UCSD-AML1 (cell line): ENCODE data around the gene FOXO3B.
A peak's percentile ranks its signal among the peaks of the same experiment; 100 is the strongest.
"Not testable (repeated sequence)": the region's sequence is repeated elsewhere in the genome, so short reads cannot be mapped to it uniquely, and the experiment has no call there.

ENCODE experiments used
- DNase-seq: peaks from one replicate; lab custom pipeline; 2025; ENCODE audit not compliant: unreplicated experiment; lab: John Stamatoyannopoulos, UW

Gene FOXO3B

DNA sequence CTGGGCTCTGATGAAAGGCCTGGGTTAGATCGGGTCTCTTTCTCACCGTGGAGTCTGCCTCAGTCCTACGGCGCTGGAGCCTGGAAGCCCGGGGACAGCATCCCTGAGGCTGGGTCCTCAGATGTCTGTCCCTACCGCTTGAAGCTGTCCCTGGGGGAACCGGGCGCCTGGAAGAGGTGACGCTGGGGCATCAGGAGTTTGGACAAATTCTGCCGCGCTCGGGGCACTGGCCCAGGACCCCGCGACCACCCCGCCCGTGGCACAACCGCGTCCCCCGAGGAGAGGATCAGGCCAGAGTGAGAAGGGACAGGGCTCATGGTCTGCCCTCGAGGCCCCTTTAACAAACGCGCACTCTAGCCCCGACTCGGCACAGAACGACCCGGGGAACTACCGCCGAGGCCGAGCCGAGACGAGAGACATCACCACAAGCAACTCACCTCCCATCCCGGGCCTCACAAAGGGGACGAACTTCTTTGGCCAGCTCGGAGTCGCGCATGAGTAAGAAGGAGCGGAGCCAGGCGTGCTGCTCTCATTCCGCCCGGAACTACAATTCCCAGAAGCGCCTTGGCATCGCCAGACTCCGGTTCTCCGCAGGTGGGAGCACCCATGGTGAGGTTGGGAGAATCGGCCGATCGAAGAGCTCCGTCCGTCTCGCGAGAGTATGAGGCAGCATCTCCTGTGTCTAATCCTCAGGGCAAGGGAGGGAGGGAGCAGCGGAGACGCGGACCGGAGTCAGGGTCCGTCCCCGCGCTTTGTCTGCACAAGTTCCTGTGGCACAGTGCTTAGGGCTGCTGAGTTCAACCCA, at the start of gene FOXO3B:
TSS of gene FOXO3B (minus strand) at position 548 of the 805 bp plus-strand sequence. CDS start 663 bp downstream, outside the sequence.
- peak; percentile 77 for DNase-seq

DNA sequence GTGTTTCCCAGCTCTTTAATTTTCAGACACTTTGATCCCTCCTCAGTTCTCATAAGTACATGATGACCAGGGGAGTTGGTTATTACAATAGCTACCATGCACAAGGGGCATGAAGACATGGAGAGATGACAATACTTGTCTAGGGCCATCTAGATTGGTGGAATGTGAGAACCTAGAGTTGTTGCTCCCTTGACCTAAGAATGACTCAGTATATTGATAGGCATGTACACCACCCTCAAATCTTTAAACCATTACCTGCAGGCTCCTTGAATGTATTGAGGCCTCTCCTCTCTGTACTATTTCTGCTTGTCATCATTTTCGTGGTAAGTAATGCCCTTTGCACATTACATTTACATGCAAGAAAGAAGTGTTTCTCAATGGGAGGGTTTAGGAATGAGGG, 41.4 kb upstream of the FOXO3B start:
- not testable (repeated sequence) for DNase-seq

DNA sequence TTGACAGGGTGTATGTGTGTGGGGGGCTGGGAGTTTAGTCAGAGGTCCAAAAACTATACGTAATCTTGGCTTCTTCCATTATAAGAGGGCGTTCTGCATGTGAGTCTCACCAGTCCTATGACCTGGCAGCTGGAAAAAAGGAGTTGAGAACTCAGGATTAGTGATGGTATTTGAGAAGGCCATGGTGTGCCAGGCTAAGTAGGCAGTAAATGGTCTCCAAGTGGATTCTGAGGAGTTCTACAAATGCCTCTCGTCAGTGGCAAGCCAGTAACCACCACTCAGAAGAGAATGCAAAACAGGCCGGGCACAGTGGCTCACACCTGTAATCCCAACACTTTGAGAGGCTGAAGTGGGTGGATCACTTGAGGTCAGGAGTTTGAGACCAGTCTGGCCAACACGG, 40.5 kb upstream of the FOXO3B start:
- not testable (repeated sequence) for DNase-seq

DNA sequence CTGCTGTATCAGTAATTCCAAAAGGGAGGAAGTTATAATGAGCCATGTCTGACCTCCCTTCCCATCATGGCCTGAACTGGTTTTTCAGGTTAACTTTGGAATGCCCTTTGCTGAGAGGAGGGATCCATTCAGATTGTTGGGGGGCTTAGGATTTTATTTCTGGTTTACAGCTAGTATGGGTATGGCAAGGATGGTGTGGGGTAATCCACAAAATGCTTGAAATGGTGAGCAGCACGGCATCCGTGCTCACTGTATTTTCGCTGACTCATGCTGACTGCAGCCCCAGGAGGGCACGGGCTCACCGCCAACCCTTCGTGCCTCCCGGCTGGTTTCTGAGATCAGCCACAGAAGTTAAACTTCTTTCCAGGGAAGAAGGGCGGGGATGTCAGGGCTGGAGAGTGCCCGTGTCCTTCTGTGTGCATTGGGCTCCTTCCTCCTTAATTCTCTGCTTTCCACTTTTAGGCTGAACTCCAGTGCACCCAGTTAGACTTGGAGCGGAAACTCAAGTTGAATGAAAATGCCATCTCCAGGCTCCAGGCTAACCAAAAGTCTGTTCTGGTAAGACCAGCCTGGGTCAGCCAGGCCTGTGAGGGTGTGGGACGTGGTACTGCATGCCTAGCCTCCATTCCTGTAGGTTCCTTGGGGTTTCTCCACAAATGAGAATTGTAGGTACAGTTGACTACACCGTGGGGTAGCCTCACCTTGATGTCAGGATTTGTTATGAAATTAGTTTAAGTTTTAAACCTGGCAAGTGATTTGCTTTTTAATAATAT, 39.8 kb upstream of the FOXO3B start:
- DNase-seq, result not testable (repeated sequence)

DNA sequence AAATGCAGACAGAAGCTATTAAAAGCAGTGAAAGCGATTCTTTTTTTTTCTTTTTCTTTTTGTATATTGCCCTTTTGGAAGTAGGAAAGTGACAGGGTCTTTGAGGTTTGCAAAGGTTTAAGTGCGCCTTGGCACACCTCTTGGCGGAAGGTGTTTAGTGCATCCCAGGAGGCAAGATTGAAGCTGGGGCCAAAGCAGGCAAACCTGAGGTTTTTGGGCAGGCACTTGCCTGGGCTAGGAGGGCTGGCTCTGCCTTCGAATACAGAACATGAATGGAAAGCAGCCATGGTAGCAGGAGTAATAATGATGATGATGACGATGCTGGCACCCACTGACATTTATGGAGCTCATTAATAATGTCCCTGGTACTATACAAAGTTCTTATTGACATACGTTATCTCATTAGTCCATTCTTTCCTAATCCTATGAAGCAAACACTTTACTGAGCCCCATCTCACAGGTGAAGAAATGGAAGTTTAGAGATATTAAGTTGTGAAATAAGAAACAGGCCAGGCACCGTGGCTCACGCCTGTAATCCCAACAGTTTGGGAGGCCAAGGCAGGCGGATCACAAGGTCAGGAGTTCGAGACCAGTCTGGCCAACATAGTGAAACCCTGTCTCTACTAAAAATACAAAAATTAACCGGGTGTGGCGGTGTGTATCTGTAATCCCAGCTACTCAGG, 37.5 kb upstream of the FOXO3B start:
- DNase-seq, result not testable (repeated sequence)

DNA sequence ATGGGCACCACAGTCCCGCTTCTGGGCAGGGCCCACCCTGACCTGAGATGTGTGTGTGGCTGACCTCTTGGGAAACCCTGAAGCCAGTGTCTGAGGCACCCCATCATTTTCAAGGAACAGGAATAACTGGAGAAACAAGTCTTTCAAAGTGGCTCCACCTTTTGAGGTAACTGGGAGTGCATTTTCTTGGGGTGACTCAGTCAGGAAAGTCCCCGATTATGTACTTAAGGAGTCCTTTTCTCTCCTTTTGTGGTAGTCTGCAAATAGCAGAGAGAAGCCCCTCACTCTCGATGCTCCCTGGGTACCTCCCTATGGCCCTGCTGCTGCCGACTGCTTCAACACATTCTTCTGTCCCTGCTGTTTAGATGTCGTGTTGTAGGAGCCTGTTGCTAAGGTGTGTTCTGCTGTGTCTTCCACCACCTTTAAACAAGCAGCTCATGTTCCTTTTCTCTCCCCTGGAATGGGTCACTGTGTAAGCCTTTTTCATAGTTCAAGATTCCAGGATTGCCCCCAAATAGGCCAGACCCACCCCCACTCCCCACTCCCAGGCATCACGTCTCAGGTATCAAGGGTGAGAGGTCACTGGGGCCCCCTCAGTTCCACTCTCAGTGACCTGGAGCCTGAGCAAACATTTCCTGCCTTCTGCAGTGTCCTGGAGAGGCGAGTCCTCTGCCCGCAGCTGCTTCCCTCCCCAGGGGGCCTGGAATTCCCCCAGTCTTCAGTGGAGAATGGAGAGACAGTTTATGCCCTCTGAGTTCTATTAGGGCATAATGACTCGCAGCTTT, 36.7 kb upstream of the FOXO3B start:
- not testable (repeated sequence) for DNase-seq

DNA sequence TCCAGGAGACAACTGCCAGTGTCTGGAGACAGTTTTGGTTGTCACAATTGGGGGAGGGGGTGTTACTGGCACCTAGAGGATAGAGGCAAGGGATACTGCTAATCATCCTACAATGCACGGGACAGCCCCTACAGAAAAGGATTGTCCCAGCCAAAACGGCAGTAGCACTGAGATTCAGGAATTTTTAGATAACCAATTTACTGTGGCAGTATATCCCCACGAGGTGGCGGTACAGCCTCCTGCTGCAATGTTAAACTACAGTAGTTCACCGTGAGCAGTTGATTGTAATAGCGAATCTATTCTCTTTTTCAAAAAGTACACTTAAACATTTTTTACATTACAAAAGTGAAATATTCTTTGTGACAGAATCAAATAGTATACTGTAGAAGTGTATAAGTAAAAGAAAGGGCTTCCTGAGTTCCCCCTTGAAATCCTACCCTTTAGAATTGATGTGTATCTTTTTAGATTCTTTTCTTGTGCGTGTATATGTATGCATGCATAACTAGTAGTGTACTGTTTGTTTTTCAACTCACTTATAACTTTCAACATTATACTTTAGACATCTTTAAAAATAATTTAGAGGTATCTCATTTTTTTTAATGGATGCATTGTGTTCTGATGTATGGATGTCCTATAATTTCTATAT, 30.4 kb upstream of the FOXO3B start:
- DNase-seq, result peak; percentile 38

DNA sequence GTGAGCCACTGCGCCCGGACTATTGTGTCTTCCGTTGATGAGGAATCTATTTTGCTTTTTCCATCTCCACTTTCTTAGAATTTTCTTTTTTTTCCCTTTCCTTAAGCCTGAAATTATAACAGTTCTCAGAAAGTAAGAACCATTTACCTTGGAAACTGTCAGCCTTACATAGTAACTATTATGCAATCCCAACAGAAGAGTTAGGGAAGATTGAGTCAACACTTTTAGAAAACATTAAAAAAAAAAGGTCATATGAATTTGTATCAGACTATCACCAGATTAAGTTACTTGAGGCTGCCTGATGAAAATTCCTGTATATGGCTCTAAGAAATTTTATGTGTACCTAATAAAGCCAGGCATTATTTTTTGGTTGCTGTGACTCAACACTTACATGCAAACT, 26.1 kb upstream of the FOXO3B start:
- not testable (repeated sequence) for DNase-seq

DNA sequence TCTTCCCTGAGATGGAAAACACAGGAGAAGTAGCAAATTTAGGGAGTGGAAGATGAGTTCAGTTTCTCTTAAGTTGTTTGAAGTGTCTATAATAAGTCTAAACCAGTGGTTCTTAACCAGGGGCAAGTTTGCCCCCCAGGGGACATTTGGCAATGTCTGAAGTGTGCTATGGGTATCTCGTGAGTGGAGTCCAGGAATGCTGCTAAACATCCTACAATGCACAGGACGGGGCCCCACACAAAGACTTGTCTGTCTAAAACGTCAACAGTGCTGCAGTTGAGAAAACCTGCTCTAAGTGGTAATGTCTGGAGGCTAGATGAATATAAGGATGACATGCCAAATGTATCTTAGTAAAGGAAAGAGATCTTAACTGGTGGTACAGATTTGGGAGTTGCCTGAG, 23.8 kb upstream of the FOXO3B start:
- DNase-seq, result not testable (repeated sequence)

DNA sequence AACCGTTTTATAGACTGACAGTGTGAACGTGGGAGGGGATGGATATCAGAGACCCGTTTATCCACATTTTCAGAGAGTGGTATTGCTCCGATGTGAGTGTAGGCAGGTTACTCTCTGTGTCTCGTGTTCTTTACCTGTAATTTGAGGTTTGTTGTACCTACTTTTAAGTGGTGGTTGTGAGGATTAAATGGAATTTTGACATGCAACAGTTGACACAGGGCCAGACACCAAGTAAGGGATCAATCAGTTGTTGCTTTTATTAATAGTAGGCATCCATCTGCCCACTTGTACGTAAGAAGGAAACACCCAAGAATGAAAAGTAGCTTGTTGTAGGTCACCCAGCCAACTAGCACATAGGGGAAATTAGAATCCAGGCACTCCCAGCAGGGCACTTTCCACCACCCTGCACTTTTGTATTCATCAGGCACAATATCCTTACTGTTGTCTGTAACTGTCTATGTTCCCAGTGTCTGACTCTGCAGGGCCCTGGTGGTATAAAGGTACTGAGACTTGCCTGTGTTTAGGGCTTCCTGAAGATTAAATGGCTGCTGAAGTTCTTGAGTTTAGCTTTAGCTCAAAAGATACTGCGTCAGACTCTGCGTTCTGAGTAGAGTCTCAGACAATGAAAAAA, 16.5 kb upstream of the FOXO3B start:
- not testable (repeated sequence) for DNase-seq

DNA sequence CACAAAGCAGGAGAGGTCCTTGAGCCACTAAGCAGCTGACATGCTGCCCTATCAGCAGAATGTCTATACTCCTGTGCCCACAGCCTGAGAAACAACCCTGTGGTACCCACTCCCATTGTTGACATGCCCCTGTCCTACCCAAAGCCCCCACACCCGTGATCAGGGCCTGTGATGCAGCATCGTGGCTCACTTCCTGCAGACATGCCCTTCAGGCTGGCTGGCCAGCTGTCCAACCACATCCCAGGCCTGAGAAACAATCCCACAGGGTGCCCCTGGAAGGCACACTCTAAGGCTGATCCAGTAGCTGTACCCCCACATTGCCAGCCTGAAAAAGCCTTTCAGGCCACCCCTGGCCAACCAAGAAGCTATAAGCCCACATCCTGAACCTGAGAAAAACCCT, 13.0 kb upstream of the FOXO3B start:
- not testable (repeated sequence) for DNase-seq

DNA sequence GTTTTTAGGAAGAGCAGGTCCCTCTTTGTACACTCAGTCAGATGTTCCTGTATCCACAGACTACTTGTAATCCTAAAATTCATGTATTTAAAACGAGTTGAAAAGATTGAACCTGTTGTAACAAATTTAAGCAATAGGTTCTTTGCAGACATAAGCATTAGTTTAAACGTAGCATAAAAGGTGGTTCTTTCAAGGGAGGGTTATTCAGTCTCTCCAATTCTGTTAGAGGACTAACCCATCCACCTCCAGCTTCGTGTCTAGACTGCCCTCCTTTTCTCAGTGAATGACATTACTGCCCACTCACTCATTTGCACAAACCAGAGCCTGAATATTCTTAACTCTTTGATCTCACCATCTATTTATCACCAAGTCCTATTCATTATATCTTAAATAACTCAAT, 554 bp upstream of the FOXO3B start:
- not testable (repeated sequence) for DNase-seq

DNA sequence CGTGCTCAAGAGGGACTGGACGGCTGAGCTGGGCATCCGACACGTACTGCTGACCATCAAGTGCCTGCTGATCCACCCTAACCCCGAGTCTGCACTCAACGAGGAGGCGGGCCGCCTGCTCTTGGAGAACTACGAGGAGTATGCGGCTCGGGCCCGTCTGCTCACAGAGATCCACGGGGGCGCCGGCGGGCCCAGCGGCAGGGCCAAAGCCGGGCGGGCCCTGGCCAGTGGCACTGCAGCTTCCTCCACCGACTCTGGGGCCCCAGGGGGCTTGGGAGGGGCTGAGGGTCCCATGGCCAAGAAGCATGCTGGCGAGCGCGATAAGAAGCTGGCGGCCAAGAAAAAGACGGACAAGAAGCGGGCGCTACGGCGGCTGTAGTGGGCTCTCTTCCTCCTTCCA, 4.7 kb downstream of the FOXO3B start:
- DNase-seq, result not testable (repeated sequence)

DNA sequence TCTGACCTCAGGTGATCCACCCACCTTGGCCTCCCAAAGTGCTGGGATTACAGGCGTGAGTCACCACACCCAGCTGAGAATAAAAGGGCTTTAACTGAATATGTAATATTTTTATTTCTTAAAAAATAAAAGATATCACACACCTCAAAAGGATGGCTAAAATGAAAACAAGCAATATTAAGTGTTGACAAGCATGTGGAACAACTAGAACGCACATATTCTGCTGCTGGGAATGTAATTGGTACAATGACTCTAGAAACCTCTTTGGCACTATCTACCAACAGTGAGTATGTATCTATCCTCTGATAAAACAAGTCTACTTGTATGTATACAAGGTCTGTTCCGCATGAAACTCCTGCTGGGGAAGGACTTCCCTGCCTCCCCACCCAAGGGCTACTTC, 5.2 kb downstream of the FOXO3B start:
- not testable (repeated sequence) for DNase-seq

DNA sequence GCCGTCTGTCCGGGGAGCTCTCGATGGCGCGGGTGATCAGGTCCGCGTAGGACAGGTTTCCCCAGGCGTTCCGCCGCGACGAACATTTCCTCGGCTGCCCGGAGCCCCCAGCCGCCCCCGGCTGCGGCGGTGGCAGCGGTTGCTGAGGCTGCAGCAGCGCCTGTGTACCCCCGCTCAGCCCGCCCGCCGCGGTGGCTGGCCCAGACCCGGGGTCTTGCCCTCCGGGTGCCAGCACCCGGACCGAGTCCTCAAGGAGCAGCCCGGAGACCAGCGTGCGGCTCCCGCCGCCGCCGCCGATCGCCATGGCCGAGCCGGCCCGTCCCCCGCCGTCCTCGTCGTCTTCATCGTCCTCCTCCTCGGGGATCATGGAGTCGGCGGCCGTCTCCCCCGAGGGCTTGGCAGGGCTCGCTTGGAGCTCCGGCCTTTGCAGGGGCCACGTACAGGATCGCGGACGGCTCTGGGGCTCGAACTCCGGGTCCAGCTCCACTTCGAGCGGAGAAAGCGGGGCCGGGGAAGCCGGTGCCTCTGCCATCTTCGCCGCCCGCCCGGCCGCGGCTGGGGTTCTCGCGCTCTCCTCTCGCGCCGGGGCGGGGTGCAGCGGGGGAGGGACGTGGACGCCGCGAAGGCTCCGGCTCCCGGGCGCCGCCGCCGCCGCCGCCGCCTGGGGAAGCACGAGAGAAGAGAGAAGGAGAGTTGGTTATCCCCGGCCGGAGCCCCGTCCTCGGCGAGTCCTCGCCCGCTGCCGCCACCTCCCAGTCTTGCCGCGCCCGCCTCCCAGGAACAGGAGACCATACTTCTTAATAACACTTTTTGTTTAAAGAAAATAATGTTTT, 9.5 kb downstream of the FOXO3B start:
- not testable (repeated sequence) for DNase-seq

DNA sequence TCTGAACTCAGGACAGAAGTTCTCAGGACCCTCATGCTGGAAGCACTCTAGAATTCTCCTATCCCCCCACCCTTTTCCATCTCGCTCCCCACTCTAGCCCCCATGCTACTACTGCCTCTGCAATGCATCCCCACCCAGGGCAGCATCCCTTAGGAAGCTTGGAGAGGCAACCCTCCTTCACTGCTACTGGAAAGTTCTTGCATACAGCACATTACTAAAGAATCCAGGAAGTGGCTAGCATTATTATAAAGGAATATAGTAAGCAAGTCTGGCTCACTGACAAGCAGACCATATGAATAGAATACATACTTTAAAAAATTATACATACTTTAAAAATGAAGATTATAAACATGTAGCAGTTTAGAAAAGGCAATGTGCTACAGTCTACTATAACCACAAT, 13.5 kb downstream of the FOXO3B start:
- not testable (repeated sequence) for DNase-seq

DNA sequence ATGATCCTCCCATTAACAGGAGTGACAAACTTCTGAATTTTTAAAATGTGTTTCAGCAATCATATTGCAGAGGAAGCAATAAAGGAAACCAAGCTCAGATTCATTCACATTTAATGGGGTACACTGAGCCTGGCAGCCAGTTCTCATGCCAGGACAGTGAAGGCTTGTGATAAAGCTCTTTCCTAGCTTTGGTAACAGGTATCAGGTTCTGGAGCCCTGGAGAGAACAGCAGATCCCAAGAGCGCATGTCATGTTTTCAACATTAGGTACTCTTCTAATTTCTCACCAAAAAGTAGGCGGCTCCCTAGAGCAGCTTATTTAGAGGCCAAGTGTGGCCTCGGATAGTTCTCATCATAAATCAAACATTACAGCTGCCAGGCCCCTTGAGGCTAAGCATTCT, 14.6 kb downstream of the FOXO3B start:
- not testable (repeated sequence) for DNase-seq

DNA sequence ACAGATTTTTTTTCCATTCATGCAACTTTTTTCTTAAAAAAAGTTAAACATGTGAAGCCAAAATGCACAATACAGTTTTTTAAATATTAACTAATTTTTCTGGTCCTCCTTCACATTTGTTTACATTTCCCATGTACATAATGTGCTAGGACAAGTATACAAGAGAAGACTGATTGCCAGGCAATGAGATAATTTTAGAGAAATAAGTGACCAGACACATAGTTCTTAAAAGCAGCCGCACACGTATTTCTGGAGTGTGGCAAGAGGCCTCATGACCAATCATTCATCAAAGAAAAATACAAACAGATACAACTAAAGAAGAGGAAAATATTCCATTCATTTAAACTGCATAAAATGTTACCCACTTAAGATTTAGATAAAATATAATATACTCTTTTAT, 15.8 kb downstream of the FOXO3B start:
- not testable (repeated sequence) for DNase-seq
